T-cell (primary cell): Measurements from ENCODE around the gene EFHC1. TPM values are rescaled to one million over a fixed set of nuclear protein-coding genes. Genes with fewer than 3 reads are reported as not detected.

ENCODE experiments used
- ATAC-seq, 4 experiments: fragments of 200-7000 bp in 3 of 4; fragments of 150-1000 bp in 1 of 4; cut with Tn5 transposase; replicated peaks in 1 of 4; 1 replicate in 3 of 4; 2 replicates in 1 of 4; pipeline ENCODE4 v1.10.0; 2021; ENCODE audit warnings: moderate library complexity in 3 of 4, mild to moderate bottlenecking in 2 of 4, moderate number of reproducible peaks in 1 of 4
- CTCF ChIA-PET, 2 donors: fragments of 300-600 bp; sonication (Branson Sonifier 250); formaldehyde crosslinking; loops; one replicate each; lab custom pipeline; 2022; ENCODE audit warnings: antibody characterized with exemption in 2 of 2; lab: Charles Lee
- POLR2A ChIA-PET, 2 donors: fragments of 300-600 bp; sonication (Branson Sonifier 250); formaldehyde crosslinking; loops; one replicate each; lab custom pipeline; 2022; ENCODE audit warnings: antibody characterized with exemption in 2 of 2; lab: Charles Lee
- DNase-seq, 35 experiments: peaks; one replicate each; pipeline versions ENCODE4 v3.0.0 to v3.0.0-alpha.2; 2013 to 2023
- H3K27ac ChIP-seq: one replicate; pipeline ENCODE4 v1.5.1; 2013; ENCODE audit warnings: low read length
- H3K27me3 ChIP-seq, 2 experiments: replicated peaks in 1 of 2; 1 replicate in 1 of 2; 2 replicates in 1 of 2; pipeline versions ENCODE4 v1.6.1 to v1.7.0; 2013; ENCODE audit warnings: low read length in 1 of 2, mixed read lengths in 1 of 2; ENCODE audit not compliant: control insufficient read depth in 2 of 2, insufficient read depth in 2 of 2; ENCODE audit errors: extremely low read depth in 1 of 2
- H3K36me3 ChIP-seq, 2 donors: 1 replicate in 1 of 2; 2 replicates in 1 of 2; pipeline versions ENCODE4 v1.6.1 to v1.7.0; 2013; ENCODE audit warnings: low read length in 1 of 2; ENCODE audit not compliant: control insufficient read depth in 2 of 2, insufficient read depth in 1 of 2; ENCODE audit errors: extremely low read depth in 1 of 2
- H3K4me1 ChIP-seq, 2 experiments: 1 replicate in 1 of 2; 2 replicates in 1 of 2; pipeline versions ENCODE4 v1.6.1 to v1.7.0; 2013; ENCODE audit warnings: low read length in 2 of 2, mixed read lengths in 1 of 2; ENCODE audit not compliant: insufficient read depth in 2 of 2, control insufficient read depth in 1 of 2; ENCODE audit errors: extremely low read depth in 1 of 2
- H3K4me3 ChIP-seq, 2 donors: 1 replicate in 1 of 2; 2 replicates in 1 of 2; pipeline versions ENCODE4 v1.5.1 to v1.7.0; 2013; ENCODE audit warnings: mild to moderate bottlenecking in 2 of 2, low read length in 1 of 2, moderate library complexity in 1 of 2; ENCODE audit not compliant: control insufficient read depth in 1 of 2; ENCODE audit errors: extremely low read depth in 1 of 2
- H3K9me3 ChIP-seq: 2 replicates; pipeline ENCODE4 v1.7.0; 2013
- H3K27ac Mint-ChIP-seq, 2 donors: one replicate each; pipeline ENCODE4 v1.8.0; 2020 to 2021; ENCODE audit warnings: mild to moderate bottlenecking in 2 of 2, mixed read lengths in 2 of 2
- H3K27me3 Mint-ChIP-seq, 2 donors: one replicate each; pipeline ENCODE4 v1.8.0; 2021 to 2022; ENCODE audit warnings: mixed read lengths in 2 of 2
- H3K36me3 Mint-ChIP-seq: one replicate; pipeline ENCODE4 v1.8.0; 2021; ENCODE audit warnings: mixed read lengths
- H3K4me1 Mint-ChIP-seq, 3 donors: one replicate each; pipeline ENCODE4 v1.8.0; 2020 to 2022; ENCODE audit warnings: mixed read lengths in 3 of 3, mild to moderate bottlenecking in 1 of 3
- H3K4me3 Mint-ChIP-seq, 3 donors: one replicate each; pipeline ENCODE4 v1.8.0; 2020 to 2022; ENCODE audit warnings: mild to moderate bottlenecking in 3 of 3, mixed read lengths in 3 of 3, moderate library complexity in 3 of 3
- H3K9me3 Mint-ChIP-seq, 3 donors: one replicate each; pipeline ENCODE4 v1.8.0; 2020 to 2022; ENCODE audit warnings: mixed read lengths in 3 of 3
- WGBS: methylation state at CpG from one replicate; pipeline ENCODE4 v1.1.5; 2013; ENCODE audit warnings: missing lambda C conversion rate; ENCODE audit not compliant: insufficient coverage; 5-methylcytosine and 5-hydroxymethylcytosine counted together
- total RNA-seq, 35 experiments: library from RNA in 6 of 35; stranded (reverse) in 6 of 35; fragments of 120-200 nt in 1 of 35; gene quantifications; one replicate each; pipeline versions ENCODE4 v1.2.1 to v1.2.4 and lab custom pipeline; 2013 to 2026

Gene EFHC1
- total RNA-seq, 5 donors from 2014 or later (not counting 1 experiment from before 2014, with no cell fraction given), result 4.5 to 8.6 (median 6.2) TPM

GRCh38 chr6:52522151-52522626 is 102.0 kb downstream of the EFHC1 start:
- CTCF ChIA-PET, result no interaction called here
- Mint-ChIP-seq H3K4me3 (no peak overlapping the region), H3K27me3 (no peaks in the 10 kb centered on the region), H3K36me3 (peaks cover 25% of the 10 kb centered on the region), H3K27ac (no peak overlapping the region), H3K9me3 (no peaks in the 10 kb centered on the region), H3K4me1 (peaks cover 0 to 21% (median 2%) of the 10 kb centered on the region in 3 donors)
- DNase-seq (no peak), ATAC-seq (no peak)
- H3K4me1 ChIP-seq, result peaks cover 0 to 3% of the 10 kb centered on the region in 2 experiments
- WGBS, result 80% methylated on average over 6 of the region's 7 CpGs
- H3K4me3 ChIP-seq, result no peak overlapping the region
- POLR2A ChIA-PET, result no interaction called here
- no peaks in the 10 kb centered on the region for H3K9me3 ChIP-seq
- no peaks in the 10 kb centered on the region for H3K27me3 ChIP-seq
- no peak overlapping the region for H3K27ac ChIP-seq
- peaks cover 0 to 11% of the 10 kb centered on the region in 2 donors for H3K36me3 ChIP-seq

GRCh38 chr6:52522655-52523054 is 102.5 kb downstream of the EFHC1 start:
- ChIA-PET CTCF (interaction anchor here in 1 of 2 donors (0.6 kb wide), 1 partner anchor 28 kb away, joined by 3 read pairs; no protein-coding TSS in a partner anchor), POLR2A (no interaction called here)
- Mint-ChIP-seq H3K27me3 (no peaks in the 10 kb centered on the region), H3K27ac (no peak overlapping the region), H3K4me1 (peaks cover 0 to 21% (median 2%) of the 10 kb centered on the region in 3 donors), H3K4me3 (no peak overlapping the region), H3K9me3 (no peaks in the 10 kb centered on the region), H3K36me3 (peaks cover 25% of the 10 kb centered on the region)
- Histone ChIP-seq H3K27me3 (no peaks in the 10 kb centered on the region), H3K9me3 (no peaks in the 10 kb centered on the region), H3K4me3 (no peak overlapping the region), H3K4me1 (peaks cover 0 to 3% of the 10 kb centered on the region in 2 experiments), H3K27ac (no peak overlapping the region), H3K36me3 (peaks cover 0 to 7% of the 10 kb centered on the region in 2 donors)
- 79% methylated on average over 3 of the region's 3 CpGs for WGBS
- DNase-seq (no peak), ATAC-seq (no peak)

GRCh38 chr6:52523378-52524142 is 103.4 kb downstream of the EFHC1 start:
- Histone ChIP-seq H3K27me3 (no peaks in the 10 kb centered on the region), H3K36me3 (peaks cover 0 to 3% of the 10 kb centered on the region in 2 donors), H3K27ac (no peak overlapping the region), H3K9me3 (no peaks in the 10 kb centered on the region), H3K4me3 (no peak overlapping the region), H3K4me1 (peaks cover 0 to 3% of the 10 kb centered on the region in 2 experiments)
- Mint-ChIP-seq H3K27ac (no peak overlapping the region), H3K27me3 (no peaks in the 10 kb centered on the region), H3K9me3 (no peaks in the 10 kb centered on the region), H3K4me1 (peaks cover 0 to 21% (median 0%) of the 10 kb centered on the region in 3 donors), H3K4me3 (no peak overlapping the region), H3K36me3 (peaks cover 22% of the 10 kb centered on the region)
- ChIA-PET POLR2A (no interaction called here), CTCF (interaction anchor here in 1 of 2 donors (0.6 kb wide), 1 partner anchor 29 kb away, joined by 3 read pairs; no protein-coding TSS in a partner anchor)
- ATAC-seq, result no peak
- no peak for DNase-seq
- 80% methylated on average over 3 of the region's 6 CpGs for WGBS

- POLR2A ChIA-PET, result interaction anchor here in 1 of 2 donors (0.6 kb wide), 1 partner anchor 547 kb away, joined by 4 read pairs; no protein-coding TSS in a partner anchor
- Histone ChIP-seq H3K4me1 (peaks cover 0 to 3% of the 10 kb centered on the region in 2 experiments), H3K9me3 (no peaks in the 10 kb centered on the region), H3K36me3 (peaks cover 0 to 3% of the 10 kb centered on the region in 2 donors), H3K4me3 (no peak overlapping the region), H3K27me3 (no peaks in the 10 kb centered on the region), H3K27ac (no peak overlapping the region)
- Mint-ChIP-seq H3K36me3 (peaks cover 10% of the 10 kb centered on the region), H3K27ac (no peak overlapping the region), H3K4me1 (peaks cover 0 to 21% (median 0%) of the 10 kb centered on the region in 3 donors), H3K27me3 (no peaks in the 10 kb centered on the region), H3K9me3 (no peaks in the 10 kb centered on the region), H3K4me3 (no peak overlapping the region)
- DNase-seq, result no peak
- 96% methylated on average over 3 of the region's 4 CpGs for WGBS
- ATAC-seq, result no peak
- CTCF ChIA-PET, result no interaction called here
These were observed 104.8 kb downstream of the EFHC1 start for GRCh38 chr6:52524918-52525317.

- POLR2A ChIA-PET, result no interaction called here
- peaks cover 0 to 21% (median 1%) of the 10 kb centered on the region in 3 donors for H3K4me1 Mint-ChIP-seq
- Histone ChIP-seq H3K4me1 (peaks cover 0 to 3% of the 10 kb centered on the region in 2 experiments), H3K27ac (no peak overlapping the region), H3K9me3 (no peaks in the 10 kb centered on the region), H3K4me3 (no peak overlapping the region), H3K36me3 (peaks cover 0 to 7% of the 10 kb centered on the region in 2 donors), H3K27me3 (no peaks in the 10 kb centered on the region)
- H3K27me3 Mint-ChIP-seq, result no peaks in the 10 kb centered on the region
- no CpG with 5 or more reads among the region's 4 CpGs for WGBS
- CTCF ChIA-PET, result interaction anchor here in 1 of 2 donors (0.7 kb wide), 2 partner anchors 93 to 1227 kb away, joined by 3 read pairs; no protein-coding TSS in a partner anchor
- no peak for ATAC-seq
- no peak overlapping the region for H3K4me3 Mint-ChIP-seq
- H3K9me3 Mint-ChIP-seq, result no peaks in the 10 kb centered on the region
- DNase-seq, result no peak
- peaks cover 9% of the 10 kb centered on the region for H3K36me3 Mint-ChIP-seq
- no peak overlapping the region for H3K27ac Mint-ChIP-seq
These were observed 106.5 kb downstream of the EFHC1 start for GRCh38 chr6:52526634-52527033.

- Histone ChIP-seq H3K9me3 (no peaks in the 10 kb centered on the region), H3K36me3 (peaks cover 0 to 7% of the 10 kb centered on the region in 2 donors), H3K4me1 (peaks cover 0 to 3% of the 10 kb centered on the region in 2 experiments), H3K4me3 (no peak overlapping the region), H3K27me3 (no peaks in the 10 kb centered on the region), H3K27ac (no peak overlapping the region)
- Mint-ChIP-seq H3K27me3 (no peaks in the 10 kb centered on the region), H3K9me3 (no peaks in the 10 kb centered on the region), H3K27ac (no peak overlapping the region), H3K4me3 (no peak overlapping the region), H3K36me3 (peaks cover 10% of the 10 kb centered on the region), H3K4me1 (peaks cover 0 to 21% (median 2%) of the 10 kb centered on the region in 3 donors)
- CTCF ChIA-PET, result interaction anchor here in 1 of 2 donors (0.6 kb wide), 1 partner anchor 44 kb away, joined by 6 read pairs; no protein-coding TSS in a partner anchor
- DNase-seq (no peak), ATAC-seq (no peak)
- WGBS, result 83% methylated on average over 1 of the region's 7 CpGs
- POLR2A ChIA-PET, result no interaction called here
These were observed 107.3 kb downstream of the EFHC1 start for GRCh38 chr6:52527436-52527835.
